WTC11 (cell line): ENCODE results near the gene WFDC6.

Experiments
- ATF1 ChIP-seq: sonication (generic); formaldehyde crosslinking; IDR thresholded peaks from 2 replicates; pipeline ENCODE4 v1.8.1; 2023; ENCODE audit warnings: mild to moderate bottlenecking, moderate library complexity, missing genetic modification reagents
- CREB1 ChIP-seq: sonication (generic); formaldehyde crosslinking; IDR thresholded peaks from 2 replicates; pipeline ENCODE4 v1.8.0; 2023; ENCODE audit warnings: mild to moderate bottlenecking, missing genetic modification reagents
- ELF4 ChIP-seq: sonication (generic); formaldehyde crosslinking; IDR thresholded peaks from 2 replicates; pipeline ENCODE4 v1.8.1; 2022; ENCODE audit warnings: low read depth, mild to moderate bottlenecking, moderate library complexity, missing genetic modification reagents
- NFE2L1 ChIP-seq: sonication (generic); formaldehyde crosslinking; IDR thresholded peaks from 2 replicates; pipeline ENCODE4 v1.8.1; 2023; ENCODE audit warnings: missing genetic modification reagents
- NR2C2 ChIP-seq: sonication (generic); formaldehyde crosslinking; IDR thresholded peaks from 2 replicates; pipeline ENCODE4 v1.8.0; 2022; ENCODE audit warnings: mild to moderate bottlenecking, missing genetic modification reagents
- NR3C1 ChIP-seq: sonication (generic); formaldehyde crosslinking; conservative IDR thresholded peaks from 2 replicates; pipeline ENCODE4 v1.8.1; 2023; ENCODE audit warnings: low read depth, mild to moderate bottlenecking, missing genetic modification reagents
- SP1 ChIP-seq: sonication (generic); formaldehyde crosslinking; conservative IDR thresholded peaks from 2 replicates; pipeline ENCODE4 v1.8.1; 2022; ENCODE audit warnings: missing genetic modification reagents
- TEAD4 ChIP-seq: sonication (generic); formaldehyde crosslinking; IDR thresholded peaks from 2 replicates; pipeline ENCODE4 v1.8.0; 2022; ENCODE audit warnings: mild to moderate bottlenecking, missing genetic modification reagents
- ZNF138 ChIP-seq: sonication (generic); formaldehyde crosslinking; conservative IDR thresholded peaks from 2 replicates; pipeline ENCODE4 v1.8.1; 2022; ENCODE audit warnings: mild to moderate bottlenecking, moderate library complexity, missing genetic modification reagents
- TF ChIP-seq, protein P1 (sequence below): fragments of 200-600 bp; IDR thresholded peaks from 2 replicates; pipeline ENCODE4 v1.8.0; 2022; ENCODE audit warnings: antibody characterized with exemption
- TF ChIP-seq, protein P2 (sequence below): sonication (generic); formaldehyde crosslinking; IDR thresholded peaks from 2 replicates; pipeline ENCODE4 v1.8.1; 2023; ENCODE audit warnings: mild to moderate bottlenecking, missing genetic modification reagents, moderate library complexity
- TF ChIP-seq, protein P3 (sequence below): sonication (generic); formaldehyde crosslinking; IDR thresholded peaks from 2 replicates; pipeline ENCODE4 v1.8.1; 2022; ENCODE audit warnings: mild to moderate bottlenecking, missing genetic modification reagents, moderate library complexity, borderline replicate concordance

DNA sequence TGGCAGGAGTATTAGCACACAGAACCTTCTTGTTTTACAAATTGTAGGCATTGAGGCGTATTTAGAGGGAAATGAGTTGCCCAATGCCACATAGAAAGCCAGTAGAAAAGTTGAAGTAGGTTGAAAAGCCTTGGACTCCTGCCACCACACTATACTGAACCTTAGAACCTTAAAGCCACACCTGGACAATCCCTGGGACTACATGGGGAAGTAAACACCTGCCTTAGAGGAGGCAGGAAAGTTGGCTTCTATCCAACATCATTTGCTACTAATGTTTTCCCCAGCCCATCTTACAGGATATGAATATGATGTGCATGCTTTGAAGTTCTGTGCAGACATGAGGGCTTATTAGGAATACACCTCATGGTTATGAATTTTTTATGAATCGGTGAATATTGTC, 13.2 kb upstream of the WFDC6 start:
- TF ChIP-seq, protein P1, sequence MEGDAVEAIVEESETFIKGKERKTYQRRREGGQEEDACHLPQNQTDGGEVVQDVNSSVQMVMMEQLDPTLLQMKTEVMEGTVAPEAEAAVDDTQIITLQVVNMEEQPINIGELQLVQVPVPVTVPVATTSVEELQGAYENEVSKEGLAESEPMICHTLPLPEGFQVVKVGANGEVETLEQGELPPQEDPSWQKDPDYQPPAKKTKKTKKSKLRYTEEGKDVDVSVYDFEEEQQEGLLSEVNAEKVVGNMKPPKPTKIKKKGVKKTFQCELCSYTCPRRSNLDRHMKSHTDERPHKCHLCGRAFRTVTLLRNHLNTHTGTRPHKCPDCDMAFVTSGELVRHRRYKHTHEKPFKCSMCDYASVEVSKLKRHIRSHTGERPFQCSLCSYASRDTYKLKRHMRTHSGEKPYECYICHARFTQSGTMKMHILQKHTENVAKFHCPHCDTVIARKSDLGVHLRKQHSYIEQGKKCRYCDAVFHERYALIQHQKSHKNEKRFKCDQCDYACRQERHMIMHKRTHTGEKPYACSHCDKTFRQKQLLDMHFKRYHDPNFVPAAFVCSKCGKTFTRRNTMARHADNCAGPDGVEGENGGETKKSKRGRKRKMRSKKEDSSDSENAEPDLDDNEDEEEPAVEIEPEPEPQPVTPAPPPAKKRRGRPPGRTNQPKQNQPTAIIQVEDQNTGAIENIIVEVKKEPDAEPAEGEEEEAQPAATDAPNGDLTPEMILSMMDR = no peak
- TF ChIP-seq, protein P2, sequence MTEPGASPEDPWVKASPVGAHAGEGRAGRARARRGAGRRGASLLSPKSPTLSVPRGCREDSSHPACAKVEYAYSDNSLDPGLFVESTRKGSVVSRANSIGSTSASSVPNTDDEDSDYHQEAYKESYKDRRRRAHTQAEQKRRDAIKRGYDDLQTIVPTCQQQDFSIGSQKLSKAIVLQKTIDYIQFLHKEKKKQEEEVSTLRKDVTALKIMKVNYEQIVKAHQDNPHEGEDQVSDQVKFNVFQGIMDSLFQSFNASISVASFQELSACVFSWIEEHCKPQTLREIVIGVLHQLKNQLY (CRISPR knock-in tag) = no peak
- TF ChIP-seq SP1 (CRISPR knock-in tag) (no peak), ZNF138 (no peak), NR3C1 (CRISPR knock-in tag) (no peak), NFE2L1 (no peak), ATF1 (CRISPR knock-in tag) (no peak), ELF4 (no peak), CREB1 (CRISPR knock-in tag) (no peak), NR2C2 (CRISPR knock-in tag) (no peak), TEAD4 (CRISPR knock-in tag) (no peak)
- TF ChIP-seq, protein P3, sequence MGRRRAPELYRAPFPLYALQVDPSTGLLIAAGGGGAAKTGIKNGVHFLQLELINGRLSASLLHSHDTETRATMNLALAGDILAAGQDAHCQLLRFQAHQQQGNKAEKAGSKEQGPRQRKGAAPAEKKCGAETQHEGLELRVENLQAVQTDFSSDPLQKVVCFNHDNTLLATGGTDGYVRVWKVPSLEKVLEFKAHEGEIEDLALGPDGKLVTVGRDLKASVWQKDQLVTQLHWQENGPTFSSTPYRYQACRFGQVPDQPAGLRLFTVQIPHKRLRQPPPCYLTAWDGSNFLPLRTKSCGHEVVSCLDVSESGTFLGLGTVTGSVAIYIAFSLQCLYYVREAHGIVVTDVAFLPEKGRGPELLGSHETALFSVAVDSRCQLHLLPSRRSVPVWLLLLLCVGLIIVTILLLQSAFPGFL (CRISPR knock-in tag) = no peak
